Amygdala (tissue), 56 donors: ENCODE data around the gene OAT.
"Not testable (repeated sequence)": the region's sequence is repeated elsewhere in the genome, so short reads cannot be mapped to it uniquely, and the experiment has no call there.

ENCODE experiments used
- DNase-seq, 56 donors: peaks; one replicate each; lab custom pipeline; 2025; lab: John Stamatoyannopoulos, UW

The OAT gene

DNA sequence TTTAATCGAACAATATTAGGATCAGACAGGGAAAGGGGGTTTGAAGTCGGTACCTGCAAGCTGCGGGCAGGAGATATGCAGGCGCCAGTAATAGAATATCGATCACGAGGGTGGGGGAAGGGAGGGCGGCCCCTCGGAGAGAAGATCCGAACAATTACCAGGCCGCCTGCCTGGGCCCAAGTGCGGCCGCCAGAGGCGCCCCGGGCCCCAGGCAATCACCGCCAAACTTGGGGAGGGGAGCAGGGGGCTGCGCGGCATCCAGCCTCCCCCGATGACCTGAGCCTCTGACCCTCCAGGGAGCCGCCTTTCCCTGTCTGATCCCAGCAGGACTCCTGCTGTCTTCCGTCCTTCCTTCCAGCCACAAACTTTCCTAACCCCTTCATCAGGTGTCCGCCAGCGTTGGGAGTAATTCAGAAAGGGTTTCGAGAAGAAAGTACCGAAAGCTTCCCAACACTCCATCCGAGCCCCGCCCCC is 30.0 kb upstream of the OAT start:
- no peak for DNase-seq

DNA sequence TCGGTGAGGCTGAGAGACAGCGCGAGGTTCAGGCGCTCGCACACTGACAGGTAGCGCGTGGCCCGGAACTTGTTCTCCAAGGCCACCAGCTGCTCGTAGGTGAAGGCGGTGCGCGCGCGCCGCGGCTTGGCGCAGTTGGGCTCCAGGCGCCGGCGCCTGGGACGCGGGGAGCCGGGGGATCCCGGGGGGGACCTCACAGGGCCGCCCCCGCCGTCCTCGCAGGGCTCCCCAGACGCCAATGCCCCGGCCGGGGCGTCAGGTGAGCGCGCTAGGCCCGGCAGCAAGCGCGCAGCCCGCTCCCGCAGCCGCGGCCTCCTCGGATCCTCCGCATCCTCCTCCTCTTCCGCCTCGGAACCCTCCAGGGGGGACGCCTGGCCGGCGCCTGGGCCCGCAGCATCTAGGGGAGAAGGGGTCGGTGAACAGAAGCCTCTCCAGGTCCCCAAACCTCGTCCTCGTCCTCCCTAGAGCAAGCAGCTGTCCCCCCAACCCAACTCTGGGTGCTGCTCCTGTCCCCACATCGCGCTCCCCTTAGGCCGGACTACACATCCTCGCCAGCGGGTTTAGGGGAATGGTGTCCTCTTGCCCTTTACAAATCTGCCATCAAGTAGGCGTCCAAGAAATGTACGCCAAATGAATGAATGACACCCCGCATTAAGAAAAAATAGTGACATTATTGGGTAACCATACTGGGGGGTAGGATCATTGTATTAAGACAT is 29.2 kb upstream of the OAT start:
- DNase-seq: no peak

DNA sequence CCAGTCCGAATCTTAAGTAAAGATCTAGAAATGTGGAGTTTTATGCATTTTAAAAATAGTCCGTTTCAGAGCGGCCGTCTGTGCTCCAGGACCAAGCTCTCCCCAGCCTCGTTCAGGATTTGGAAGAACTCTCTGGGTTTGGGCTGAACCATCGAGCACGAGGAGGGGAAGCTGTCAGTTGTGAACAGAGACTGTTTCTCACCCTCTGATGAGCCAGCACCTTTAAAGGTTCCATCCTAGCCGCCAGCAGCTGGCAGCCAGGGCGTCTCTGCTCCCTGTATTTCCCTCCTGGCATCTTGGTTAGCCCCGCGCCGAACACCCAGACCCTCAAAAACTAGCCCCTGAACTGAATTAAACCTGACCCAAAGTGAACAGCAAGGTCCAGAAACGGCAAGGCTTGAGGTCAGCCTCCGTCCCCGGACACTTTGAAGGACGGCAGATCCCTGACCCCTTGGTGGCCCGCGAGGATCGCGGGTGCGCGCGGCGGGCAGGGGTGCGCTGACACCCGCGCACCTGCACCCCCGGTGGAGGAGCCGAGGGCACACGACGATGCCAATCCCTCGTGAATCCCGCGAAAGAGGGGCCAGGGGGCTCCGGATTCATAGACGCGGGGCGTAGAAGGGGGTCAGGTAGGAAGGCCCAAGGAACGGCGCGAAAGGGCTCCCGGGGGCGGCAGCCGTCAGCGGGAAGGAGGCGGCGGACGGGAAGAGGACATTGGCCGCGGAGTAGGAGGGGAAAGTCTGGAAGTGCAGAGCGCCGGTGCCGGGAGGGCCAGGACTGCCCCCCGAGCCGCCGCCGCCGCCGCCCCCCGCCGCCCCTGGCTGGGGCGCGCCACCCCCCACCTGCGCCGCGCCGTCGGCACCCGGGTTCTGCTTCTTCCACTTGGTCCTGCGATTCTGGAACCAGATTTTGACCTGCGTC is 28.4 kb upstream of the OAT start:
- DNase-seq: no peak

DNA sequence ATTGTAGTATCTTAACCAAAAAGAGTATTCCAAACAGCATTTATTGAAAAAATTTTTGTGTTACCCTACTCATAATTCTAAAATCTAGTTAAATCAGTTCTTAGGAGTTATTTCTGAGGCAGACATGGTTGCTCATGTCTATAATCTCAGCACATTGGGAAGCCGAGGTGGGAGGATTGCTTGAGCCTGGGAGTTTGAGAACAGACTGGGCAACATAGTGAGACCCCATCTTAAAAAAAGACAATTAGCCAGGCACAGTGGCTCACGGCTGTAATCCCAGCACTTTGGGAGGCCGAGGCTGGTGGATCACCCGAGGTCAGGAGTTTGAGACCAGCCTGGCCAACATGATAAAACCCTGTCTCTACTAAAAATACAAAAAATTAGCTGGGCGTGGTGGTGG is 23.0 kb upstream of the OAT start:
- DNase-seq: not testable (repeated sequence)

DNA sequence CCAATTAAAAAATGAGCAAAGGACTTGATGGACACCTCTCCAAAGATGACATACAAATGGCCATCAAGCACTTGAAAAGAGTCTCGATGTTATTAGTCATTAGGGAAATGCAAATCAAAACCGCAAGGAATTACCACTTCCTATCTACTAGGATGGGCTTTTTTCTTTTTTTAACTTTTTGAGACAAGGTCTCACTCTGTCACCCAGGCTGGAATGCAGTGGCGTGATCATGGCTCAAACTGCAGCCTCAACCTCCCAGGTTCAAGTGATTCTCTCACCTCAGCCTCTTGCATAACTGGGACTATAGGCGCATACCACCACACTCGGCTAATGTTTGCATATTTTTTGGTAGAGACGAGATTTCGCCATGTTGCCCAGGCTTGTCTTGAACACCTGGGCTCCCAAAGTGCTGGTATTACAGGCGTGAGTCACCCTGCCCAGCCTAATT is 17.5 kb upstream of the OAT start:
- DNase-seq: no peak

DNA sequence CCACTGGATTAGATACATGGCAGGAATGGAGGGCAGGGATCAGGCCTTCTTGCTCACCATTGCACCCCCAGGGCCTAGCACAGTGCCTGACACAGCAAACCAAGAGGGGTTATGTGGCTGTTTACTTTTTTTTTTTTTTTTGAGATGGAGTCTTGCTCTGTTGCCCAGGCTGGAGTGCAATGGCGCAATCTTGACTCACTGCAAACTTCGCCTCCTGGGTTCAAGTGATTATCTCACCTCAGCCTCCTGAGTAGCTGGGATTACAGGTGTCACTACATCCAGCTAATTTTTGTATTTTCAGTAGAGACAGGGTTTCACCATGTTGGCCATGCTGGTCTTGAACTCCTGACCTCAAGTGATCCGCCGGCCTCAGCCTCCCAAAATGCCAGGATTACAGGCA is 17.0 kb upstream of the OAT start:
- not testable (repeated sequence) for DNase-seq

DNA sequence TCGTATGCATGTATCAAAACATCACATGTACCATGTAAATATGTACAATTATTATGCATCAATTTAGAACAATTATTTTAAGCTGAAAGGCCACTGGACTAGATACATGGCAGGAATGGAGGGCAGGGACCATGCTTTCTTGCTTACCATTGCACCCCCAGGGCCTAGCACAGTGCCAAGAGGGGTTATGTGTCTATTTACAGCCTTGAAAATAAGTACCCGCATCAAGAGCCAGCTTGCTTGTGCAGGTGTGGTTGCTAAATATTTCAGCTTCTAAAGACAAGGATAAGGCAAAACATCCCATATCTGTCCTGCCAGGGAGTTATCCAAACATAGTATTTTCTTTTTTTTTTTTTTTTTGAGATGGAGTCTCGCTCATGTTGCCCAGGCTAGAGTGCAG is 14.7 kb upstream of the OAT start:
- no peak for DNase-seq

DNA sequence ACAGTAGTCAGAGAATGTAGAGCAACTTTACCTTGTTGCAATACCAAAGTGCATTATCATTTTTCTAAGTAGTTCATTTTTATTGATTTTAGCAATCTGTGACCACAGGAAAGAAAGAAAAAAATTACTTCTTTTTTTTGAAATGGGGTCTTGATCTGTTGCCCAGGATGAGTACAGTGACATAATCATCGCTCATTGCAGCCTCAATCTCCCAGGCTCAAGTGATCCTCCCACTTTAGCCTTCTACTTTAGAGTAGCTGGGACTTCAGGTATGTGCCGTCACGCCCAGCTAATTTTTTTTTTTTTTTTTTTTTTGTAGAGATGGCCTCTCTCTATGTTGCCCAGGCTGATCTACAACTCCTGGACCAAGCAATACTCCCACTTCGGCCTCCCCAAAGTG is 11.4 kb upstream of the OAT start:
- no peak for DNase-seq

DNA sequence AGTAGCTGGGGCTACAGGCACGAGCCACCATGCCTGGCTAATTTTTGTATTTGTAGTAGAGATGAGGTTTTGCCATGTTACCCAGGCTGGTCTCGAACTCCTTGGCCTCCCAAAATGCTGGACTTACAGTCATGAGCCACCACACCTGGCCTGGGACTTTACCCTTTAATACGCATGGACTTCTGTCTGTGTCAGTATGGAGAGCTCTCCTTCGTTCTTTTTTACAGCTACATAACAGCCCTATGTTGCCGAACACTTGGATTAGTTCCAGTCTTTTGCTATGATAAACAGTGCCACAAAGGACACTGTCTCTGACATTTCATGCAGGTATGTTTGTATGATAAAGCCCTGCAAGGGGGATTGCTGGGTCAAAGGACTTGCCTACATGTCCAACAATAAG is 10.9 kb upstream of the OAT start:
- DNase-seq: no peak

DNA sequence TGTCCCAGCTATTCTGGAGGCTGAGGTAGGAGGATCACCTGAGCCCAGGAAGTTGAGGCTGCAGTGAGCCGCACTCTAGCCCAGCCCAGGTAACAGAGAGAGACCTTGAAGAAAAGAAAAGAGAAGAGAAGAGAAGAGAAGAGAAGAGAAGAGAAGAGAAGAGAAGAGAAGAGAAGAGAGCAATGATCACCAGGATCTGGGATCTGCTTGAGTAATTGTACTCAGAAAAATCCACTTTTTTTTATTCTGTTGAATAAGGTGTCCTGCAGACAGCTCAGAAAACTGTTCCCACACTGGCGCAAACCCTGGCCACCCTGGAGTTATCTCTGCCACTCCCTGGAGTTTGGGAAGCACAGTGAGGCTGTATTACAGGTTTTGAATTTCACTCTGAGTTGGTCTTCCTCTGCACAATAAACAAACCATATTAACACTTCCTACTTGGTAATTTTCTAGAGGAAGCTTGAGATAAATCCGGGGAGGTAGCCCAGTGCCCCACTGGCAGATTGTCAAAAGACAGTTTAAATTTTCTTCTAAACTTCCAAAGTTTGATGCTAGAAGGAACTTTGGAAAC is 9.6 kb upstream of the OAT start:
- DNase-seq: no peak

DNA sequence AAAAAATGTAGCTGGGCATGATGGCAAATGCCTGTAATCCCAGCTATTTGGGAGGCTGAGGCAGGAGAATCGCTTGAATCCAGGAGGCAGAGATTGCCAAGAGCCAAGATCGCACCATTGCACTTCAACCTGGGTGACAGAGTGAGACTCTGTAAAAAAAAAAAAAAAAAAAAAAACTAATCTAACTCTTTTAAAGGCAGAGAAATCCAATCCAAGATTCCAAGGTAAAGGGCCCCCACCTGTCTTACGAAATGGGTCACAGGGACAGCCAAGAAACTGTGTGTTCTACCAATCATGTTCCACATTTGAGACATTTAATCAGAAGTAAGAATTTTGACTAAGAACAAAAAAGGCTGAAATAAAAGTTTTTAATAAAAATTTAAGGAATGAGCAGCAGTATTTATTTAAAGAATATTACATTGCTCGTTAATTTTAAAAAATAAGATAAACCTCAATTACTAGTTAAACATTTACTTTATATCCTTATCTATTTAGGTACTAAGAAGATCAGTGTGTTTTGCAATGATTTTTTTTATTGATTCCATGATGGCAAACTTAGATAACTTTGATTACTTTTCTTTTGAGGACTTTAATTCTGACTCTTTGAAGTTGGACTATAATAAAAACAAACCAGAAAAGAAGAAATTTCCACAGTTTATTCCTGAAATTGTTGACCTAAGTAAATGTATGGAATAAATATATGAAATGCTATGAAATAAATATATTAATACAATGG is 6.7 kb upstream of the OAT start:
- no peak for DNase-seq

DNA sequence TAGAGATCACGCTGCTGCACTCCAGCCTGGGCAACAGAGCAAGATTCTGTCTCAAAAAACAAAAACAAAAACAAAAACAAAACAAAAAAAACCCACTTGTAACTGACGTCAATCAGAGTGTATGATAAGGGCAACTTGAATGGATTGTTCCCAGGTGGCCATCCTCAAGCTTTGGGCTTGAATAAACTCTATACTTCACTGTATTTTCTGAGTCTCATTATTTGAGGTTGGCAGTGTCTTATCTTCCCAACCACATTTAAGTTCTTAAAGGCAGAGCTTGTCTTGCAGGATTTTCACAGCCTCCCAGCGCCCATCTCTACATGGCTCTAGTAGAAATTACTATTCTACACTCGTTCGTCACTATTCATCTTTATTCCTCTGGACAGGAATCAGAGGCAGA is 5.1 kb upstream of the OAT start:
- no peak for DNase-seq

DNA sequence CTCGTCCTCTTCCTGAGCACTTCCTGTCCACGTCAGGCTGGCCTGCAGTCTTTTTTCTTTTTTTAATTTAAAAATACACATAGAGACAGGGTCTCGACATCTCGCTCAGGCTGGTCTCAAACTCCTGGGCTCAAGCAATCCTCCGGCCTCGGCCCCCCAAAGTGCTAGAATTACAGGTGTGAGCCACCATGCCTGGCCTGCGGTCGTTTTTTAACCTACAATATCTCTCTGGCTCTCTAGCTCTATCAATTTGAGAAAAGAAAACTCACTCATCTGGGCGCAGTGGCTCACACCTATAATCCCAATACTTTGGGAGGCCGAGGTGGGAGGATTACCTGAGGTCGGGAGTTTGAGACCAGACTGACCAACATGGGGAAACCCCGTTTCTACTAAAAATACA is 4.0 kb upstream of the OAT start:
- DNase-seq: no peak

DNA sequence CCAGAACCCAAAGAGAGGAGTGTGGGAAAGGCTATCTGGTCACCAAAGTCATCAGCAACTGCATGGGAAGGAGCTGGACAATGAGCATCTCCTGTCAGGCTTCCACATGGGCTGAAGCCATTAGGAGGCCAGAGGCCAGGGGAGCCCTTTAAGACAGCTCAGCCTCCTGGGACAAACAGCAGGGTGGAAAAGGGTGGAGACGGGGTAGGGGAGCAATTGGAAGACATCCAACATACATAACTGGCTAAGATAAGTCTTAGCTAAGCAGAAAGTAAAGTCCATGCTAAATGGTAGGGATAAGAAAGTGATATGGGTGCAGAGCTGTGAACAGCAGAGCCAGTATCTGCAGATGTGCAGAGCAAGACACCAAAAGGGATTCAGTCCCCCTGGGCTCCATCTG is 1.5 kb upstream of the OAT start:
- DNase-seq: no peak

DNA sequence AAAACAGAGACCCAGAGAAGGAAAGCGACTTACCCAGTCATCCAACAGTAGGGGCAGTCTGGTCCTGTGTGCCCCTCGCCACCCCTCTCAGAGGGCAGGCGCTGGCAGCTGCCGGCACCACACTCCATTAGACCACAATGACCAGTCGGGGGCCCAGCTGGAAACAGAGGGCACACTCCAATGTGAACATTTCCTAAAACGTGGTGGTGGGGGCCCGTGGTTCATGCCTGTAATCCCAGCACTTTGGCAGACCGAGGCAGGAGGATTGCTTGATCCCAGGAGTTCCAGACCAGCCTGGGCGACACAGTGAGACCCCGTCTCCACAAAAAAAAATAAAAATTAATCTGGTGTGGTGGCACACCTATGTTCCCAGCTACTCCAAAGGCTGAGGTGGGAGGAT is 912 bp upstream of the OAT start:
- no peak for DNase-seq

DNA sequence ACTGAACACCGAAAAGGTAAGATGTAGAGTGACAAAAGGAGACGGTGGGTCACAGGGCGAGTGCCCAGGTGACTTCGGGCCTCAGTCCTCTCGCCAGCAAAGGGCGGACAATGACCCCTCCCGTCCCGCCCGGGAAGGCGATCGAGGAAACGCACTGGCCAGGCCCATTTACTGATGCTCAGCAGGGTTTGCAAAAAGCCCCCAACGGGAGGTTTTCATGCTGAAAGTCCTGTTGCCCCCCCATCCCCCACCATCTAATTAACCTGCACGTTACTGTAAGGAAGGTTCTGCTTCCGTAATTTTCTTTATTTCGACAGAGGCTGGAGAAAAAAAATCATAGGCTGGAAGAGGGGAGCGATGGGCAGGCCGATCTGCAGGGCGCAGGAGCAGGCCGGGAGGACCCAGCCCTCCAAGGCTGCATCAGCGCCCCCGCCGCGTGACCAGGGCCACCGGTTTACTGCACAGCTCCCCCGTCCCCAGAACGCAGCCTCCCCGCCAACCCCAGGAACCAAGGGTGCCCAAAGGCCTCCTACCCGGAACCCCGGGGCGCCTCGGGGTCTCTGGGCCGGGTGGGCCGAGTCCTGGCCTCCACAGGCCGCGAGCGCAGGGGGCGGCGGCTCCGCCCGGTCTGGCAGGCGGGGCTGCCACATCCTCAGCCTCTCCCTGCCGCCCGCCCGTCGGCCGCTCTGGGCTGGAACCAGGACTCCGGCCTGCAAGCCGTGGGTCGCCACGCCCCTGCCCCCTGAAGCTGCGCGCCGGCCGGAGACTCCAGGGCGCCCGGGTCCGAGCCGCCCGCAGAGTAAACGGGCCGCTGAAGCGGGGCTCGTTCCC is 613 bp downstream of the OAT start:
- DNase-seq: peak in 52 of 56 donors; percentile 6 to 85 (median 48)

DNA sequence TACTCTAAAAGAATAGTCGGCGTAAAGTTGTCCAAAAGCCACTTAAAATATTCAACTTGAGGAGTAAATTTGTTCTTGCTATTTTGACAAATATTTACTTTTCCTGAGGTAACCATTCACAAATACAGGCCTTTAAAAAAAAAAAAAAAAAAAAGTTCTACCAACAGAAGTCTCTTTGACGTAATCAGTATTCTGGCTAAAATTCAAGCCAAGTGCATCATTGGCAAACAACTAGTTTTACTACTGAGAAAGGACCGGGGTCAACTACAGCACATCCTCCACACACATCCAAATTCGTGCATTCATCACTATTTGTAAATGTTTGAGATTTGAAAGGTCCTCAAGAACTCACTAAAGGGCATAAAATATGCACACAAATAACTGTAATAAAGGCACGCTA is 2.0 kb downstream of the OAT start:
- no peak for DNase-seq

DNA sequence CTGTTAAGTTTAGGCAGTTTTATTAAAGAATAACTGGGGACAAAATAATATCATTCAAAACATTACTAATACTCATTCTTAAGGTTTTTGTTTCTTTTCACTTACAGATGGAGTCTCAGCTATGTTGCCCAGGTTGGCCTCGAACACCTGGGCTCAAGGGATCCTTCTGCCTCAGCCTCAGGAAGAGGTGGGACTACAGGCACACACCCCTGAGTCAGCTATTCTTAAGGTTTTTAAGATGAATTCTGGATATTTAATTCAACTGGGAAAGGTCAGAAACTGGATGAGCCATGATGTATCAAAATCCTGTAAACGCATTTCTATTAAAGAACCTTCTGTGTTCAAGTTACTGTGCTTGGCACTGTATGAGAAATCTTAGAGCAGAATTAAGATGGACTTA is 3.5 kb downstream of the OAT start:
- DNase-seq: no peak

DNA sequence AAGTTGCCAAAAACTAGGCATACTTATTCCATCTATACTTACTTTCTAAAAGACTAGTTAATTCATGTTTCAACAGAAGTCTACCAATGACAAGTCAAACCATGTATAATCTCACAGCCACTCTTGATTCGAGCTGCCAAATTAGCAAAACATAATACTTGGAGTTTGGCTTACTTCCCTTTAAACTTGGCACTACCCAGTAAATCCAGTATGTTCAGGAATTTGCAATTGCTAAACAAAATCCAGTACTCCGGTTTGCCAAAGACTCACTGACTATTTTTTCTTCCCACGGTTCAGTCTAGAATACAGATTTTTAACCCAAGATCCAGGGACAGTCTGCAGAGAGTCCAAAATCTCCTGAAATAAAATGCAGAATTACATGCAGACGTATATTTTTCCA is 4.6 kb downstream of the OAT start:
- no peak for DNase-seq

DNA sequence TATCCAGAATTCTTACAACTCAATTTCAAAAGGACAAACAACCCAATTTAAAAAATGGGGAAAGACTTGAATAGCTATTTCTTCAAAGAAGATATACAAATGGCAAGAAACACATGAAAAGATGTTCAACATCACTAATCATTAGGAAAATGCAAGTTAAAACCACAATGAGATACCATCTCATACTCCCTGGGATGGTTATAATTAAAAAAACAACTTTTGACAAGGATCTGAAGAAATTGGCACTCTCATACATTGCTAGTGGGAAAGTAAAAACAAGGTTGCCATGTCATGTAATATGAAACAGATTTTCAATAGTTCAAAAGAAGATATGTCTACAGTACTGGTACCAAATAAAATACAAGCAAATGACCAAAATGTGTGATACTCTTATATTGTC is 9.0 kb downstream of the OAT start:
- no peak for DNase-seq
